ENCODE results near the gene GABRB2.

DNA sequence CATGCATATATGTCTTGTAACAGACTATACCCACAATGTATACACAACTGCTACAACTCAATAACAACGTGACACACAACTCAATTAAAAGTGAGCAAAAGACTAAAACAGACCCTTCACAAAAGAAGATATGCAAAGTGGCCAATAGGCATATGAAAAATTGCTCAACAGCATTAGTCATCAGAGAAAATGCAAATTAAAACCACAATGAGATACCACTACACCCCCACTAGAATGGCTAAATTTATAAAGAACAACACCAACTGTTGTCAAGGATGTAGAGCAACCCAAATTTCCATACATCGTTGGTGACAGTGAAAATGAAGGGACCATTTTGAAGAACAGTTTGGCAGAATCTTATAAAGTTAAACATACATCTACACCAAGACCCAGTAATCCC lies 38.9 kb downstream of the GABRB2 start:
- TF ChIP-seq, protein P1, sequence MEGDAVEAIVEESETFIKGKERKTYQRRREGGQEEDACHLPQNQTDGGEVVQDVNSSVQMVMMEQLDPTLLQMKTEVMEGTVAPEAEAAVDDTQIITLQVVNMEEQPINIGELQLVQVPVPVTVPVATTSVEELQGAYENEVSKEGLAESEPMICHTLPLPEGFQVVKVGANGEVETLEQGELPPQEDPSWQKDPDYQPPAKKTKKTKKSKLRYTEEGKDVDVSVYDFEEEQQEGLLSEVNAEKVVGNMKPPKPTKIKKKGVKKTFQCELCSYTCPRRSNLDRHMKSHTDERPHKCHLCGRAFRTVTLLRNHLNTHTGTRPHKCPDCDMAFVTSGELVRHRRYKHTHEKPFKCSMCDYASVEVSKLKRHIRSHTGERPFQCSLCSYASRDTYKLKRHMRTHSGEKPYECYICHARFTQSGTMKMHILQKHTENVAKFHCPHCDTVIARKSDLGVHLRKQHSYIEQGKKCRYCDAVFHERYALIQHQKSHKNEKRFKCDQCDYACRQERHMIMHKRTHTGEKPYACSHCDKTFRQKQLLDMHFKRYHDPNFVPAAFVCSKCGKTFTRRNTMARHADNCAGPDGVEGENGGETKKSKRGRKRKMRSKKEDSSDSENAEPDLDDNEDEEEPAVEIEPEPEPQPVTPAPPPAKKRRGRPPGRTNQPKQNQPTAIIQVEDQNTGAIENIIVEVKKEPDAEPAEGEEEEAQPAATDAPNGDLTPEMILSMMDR (IDR thresholded peaks at IDR 0.05; ENCODE audit: low read depth, low read length, missing input control): no peak
- TF ChIP-seq, protein P2, sequence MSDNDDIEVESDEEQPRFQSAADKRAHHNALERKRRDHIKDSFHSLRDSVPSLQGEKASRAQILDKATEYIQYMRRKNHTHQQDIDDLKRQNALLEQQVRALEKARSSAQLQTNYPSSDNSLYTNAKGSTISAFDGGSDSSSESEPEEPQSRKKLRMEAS (IDR thresholded peaks at IDR 0.05): no peak
- TF ChIP-seq RAD21 (IDR thresholded peaks at IDR 0.05): no peak
- TF ChIP-seq GABPA (IDR thresholded peaks at IDR 0.05 in 1 of 2, conservative IDR thresholded peaks at IDR 0.05 in 1 of 2): no peak
- no peak for TF ChIP-seq SP1 (IDR thresholded peaks at IDR 0.05)
- no peak for TF ChIP-seq YY1 (IDR thresholded peaks at IDR 0.05)
- TF ChIP-seq EGR1 (IDR thresholded peaks at IDR 0.05; ENCODE audit: low read depth in 2 of 2): no peak

All from liver (tissue), 3 donors.